Neural crest cell (in vitro differentiated cells): ENCODE data around the gene RPS6KA1. TPM values are rescaled to one million over a fixed set of nuclear protein-coding genes. Genes with fewer than 3 reads are reported as not detected.

Source experiments
- DNase-seq: peaks from one replicate; pipeline ENCODE4 v3.0.0; 2021; ENCODE audit warnings: low read depth, mixed read lengths, low spot score
- H3K27ac Mint-ChIP-seq: one replicate; pipeline ENCODE4 v1.8.0; 2021; ENCODE audit warnings: mild to moderate bottlenecking, mixed read lengths; ENCODE audit not compliant: unreplicated experiment
- H3K27me3 Mint-ChIP-seq: 2 replicates; pipeline ENCODE4 v1.8.0; 2021; ENCODE audit warnings: low read depth, mild to moderate bottlenecking, mixed read lengths
- H3K36me3 Mint-ChIP-seq: 2 replicates; pipeline ENCODE4 v1.8.0; 2021; ENCODE audit warnings: low read depth, mild to moderate bottlenecking, mixed read lengths
- H3K4me1 Mint-ChIP-seq: 2 replicates; pipeline ENCODE4 v1.8.0; 2021; ENCODE audit warnings: mixed read lengths
- H3K4me3 Mint-ChIP-seq: one replicate; pipeline ENCODE4 v1.8.0; 2021; ENCODE audit warnings: mild to moderate bottlenecking, mixed read lengths
- H3K9me3 Mint-ChIP-seq: 2 replicates; pipeline ENCODE4 v1.8.0; 2021; ENCODE audit warnings: mixed read lengths
- CTCF ChIP-seq: fragments of 200-600 bp; sonication (generic); conservative IDR thresholded peaks from 2 replicates; pipeline ENCODE4 v1.5.0; 2021; ENCODE audit warnings: antibody characterized with exemption, mild to moderate bottlenecking
- total RNA-seq: library from RNA; stranded (reverse); gene quantifications from 2 replicates; pipeline ENCODE4 v1.2.1, GENCODE V29; 2021

RPS6KA1 gene
- total RNA-seq, 1 donor from 2014 or later: 41.6 TPM

- Mint-ChIP-seq H3K9me3 (no peaks in the 10 kb centered on the region), H3K4me3 (no peak overlapping the region), H3K36me3 (peaks cover 4% of the 10 kb centered on the region), H3K27me3 (no peaks in the 10 kb centered on the region), H3K4me1 (peaks cover 8% of the 10 kb centered on the region), H3K27ac (no peak overlapping the region)
- DNase-seq: no peak
- TF ChIP-seq CTCF: no peak
Measured at GRCh38 chr1:26575348-26575747, 45.8 kb downstream of the RPS6KA1 start.

- H3K36me3 Mint-ChIP-seq: peaks cover 3% of the 10 kb centered on the region
- no peak for TF ChIP-seq CTCF
- DNase-seq: no peak
- H3K4me1 Mint-ChIP-seq: peaks cover 6% of the 10 kb centered on the region
- H3K27me3 Mint-ChIP-seq: no peaks in the 10 kb centered on the region
- no peak overlapping the region for H3K4me3 Mint-ChIP-seq
- H3K27ac Mint-ChIP-seq: no peak overlapping the region
- H3K9me3 Mint-ChIP-seq: no peaks in the 10 kb centered on the region
Measured at GRCh38 chr1:26578167-26578566, 48.6 kb downstream of the RPS6KA1 start.

- Mint-ChIP-seq H3K9me3 (no peaks in the 10 kb centered on the region), H3K4me3 (no peak overlapping the region), H3K36me3 (peaks cover under 1% of the 10 kb centered on the region), H3K27ac (no peak overlapping the region), H3K27me3 (no peaks in the 10 kb centered on the region), H3K4me1 (peaks cover 4% of the 10 kb centered on the region)
- TF ChIP-seq CTCF: no peak
- DNase-seq: no peak
Measured at GRCh38 chr1:26579681-26580111, 50.1 kb downstream of the RPS6KA1 start.

- no peak overlapping the region for H3K27ac Mint-ChIP-seq
- no peak for TF ChIP-seq CTCF
- no peaks in the 10 kb centered on the region for H3K9me3 Mint-ChIP-seq
- no peaks in the 10 kb centered on the region for H3K27me3 Mint-ChIP-seq
- DNase-seq: no peak
- peaks cover under 1% of the 10 kb centered on the region for H3K4me1 Mint-ChIP-seq
- H3K36me3 Mint-ChIP-seq: no peaks in the 10 kb centered on the region
- no peak overlapping the region for H3K4me3 Mint-ChIP-seq
Measured at GRCh38 chr1:26580116-26580515, 50.6 kb downstream of the RPS6KA1 start.

GRCh38 chr1:26581287-26581651, 51.7 kb downstream of the RPS6KA1 start:
- no peak for TF ChIP-seq CTCF
- DNase-seq: no peak
- no peaks in the 10 kb centered on the region for H3K27me3 Mint-ChIP-seq
- H3K27ac Mint-ChIP-seq: no peak overlapping the region
- no peaks in the 10 kb centered on the region for H3K4me1 Mint-ChIP-seq
- H3K4me3 Mint-ChIP-seq: no peak overlapping the region
- H3K36me3 Mint-ChIP-seq: no peaks in the 10 kb centered on the region
- no peaks in the 10 kb centered on the region for H3K9me3 Mint-ChIP-seq
